TTC549 (cell line): ENCODE data around the gene ZNF660.

Experiments
- FAIRE-seq: peaks from 2 replicates; lab custom pipeline; 2012; peaks lifted over from hg19 to GRCh38; lab: Jason Lieb, UNC

Gene ZNF660

DNA sequence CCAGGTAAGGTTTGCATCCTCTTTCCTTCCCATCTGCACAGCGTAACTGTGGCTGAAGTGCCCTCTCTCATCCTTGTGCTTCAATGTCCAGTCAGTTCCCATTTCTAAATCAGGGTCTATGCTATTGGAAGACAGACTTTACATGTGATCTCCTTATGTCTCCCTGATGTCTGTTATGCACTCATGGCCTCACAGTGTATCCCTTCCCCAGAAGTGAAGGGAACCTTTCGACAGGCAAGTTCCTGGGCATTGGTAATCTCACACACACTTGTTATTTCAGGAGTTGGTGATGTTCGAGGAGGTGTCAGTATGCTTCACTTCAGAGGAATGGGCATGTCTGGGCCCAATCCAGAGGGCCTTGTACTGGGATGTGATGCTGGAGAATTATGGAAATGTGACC is 47.4 kb downstream of the ZNF660 start:
- FAIRE-seq, result no peak

DNA sequence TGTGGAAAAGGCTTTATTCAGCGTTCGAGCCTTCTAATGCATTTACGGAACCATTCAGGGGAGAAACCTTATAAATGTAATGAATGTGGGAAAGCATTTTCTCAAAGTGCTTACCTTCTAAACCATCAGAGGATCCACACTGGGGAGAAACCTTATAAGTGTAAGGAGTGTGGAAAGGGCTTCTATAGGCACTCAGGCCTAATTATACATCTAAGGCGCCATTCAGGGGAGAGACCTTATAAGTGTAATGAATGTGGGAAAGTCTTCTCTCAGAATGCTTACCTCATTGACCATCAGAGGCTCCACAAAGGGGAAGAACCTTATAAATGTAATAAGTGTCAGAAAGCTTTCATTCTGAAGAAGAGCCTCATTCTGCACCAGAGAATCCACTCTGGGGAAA is 57.6 kb downstream of the ZNF660 start:
- FAIRE-seq, result no peak

DNA sequence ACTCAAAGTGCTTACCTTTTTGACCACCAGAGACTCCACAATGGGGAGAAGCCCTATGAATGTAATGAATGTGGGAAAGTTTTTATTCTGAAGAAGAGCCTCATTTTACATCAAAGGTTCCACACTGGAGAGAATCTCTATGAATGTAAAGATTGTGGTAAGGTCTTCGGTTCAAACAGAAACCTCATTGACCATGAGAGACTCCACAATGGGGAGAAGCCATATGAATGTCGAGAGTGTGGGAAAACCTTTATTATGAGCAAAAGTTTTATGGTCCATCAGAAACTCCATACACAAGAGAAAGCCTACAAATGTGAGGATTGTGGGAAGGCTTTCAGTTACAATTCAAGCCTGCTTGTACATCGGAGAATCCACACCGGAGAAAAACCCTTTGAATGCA is 58.3 kb downstream of the ZNF660 start:
- no peak for FAIRE-seq

DNA sequence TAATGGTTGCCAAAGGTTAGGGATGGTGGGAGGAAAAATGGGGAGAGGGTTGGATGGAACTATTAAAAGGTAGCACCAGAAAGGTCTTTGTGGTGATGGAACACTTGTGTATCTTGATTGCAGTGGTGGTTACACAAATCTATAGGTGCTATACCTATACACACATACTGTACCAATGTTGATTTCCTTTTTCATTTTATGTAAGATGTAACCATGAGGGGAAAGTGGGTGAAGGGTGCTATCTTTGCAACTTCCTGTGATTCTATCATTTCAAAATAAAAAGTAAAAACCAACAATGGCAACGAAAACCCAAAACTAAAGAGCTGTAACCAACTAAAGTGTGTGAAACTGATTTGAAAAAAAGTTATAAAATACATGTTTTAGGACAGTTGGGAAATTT is 63.0 kb downstream of the ZNF660 start:
- FAIRE-seq, result no peak

DNA sequence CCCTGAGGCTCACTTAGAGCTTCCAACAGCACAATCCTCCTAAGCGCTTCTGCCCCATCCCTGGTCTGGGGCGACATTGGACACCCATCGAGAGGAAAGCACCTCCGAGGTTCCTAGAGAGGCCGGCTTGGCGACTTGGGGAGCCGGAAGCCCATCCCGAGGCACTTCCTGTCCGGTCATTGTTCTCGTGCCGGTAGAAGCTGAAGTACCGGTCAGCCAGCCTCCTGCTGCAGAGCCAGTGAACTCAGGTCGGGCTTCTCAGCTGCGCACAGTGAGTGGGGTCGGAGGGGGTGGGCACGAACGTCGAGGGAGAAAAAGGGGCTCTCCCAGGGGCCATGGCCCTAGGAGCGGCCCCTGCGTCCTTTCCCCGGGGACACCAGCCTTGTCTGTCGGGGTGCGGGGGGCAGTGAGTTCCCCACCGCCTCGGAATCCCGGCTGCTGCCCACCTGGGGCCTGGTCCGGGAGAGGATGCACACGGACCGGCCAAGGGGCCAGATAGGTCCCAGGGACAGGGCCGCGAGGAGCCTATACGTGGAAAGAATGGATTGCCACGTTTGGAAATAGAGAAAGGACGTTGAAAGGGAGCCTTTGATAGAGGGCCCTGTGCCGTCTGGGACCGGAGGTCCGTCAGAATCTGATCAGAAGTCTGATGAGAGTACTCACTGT is 63.9 kb downstream of the ZNF660 start, which contains the start of gene ZNF35:
Gene ZNF35 (plus strand): TSS at position 169 of the 666 bp plus-strand sequence. CDS start 2,336 bp downstream, outside the sequence.
- peak; percentile 37 for FAIRE-seq
